ENCODE data around the gene KANSL1L.

GRCh38 chr2:210022824-210023223 lies 148.4 kb downstream of the KANSL1L start:
- TF ChIP-seq CTCF (IDR thresholded peaks at IDR 0.05; ENCODE audit: low read length) (no peak), EZH2 (optimal IDR thresholded peaks at IDR 0.05; ENCODE audit: low read depth, low read length) (no peak)

Data from MM.1S (cell line).